GM19438 (cell line): ENCODE data around the gene FGF9.

Experiments
- ATAC-seq: cut with Tn5 transposase; IDR thresholded peaks from one replicate; pipeline ENCODE4 v1.9.1; 2021; ENCODE audit warnings: low read depth; ENCODE audit not compliant: unreplicated experiment

FGF9 gene

GRCh38 chr13:21703846-21704245, 33.0 kb downstream of the FGF9 start:
- ATAC-seq = no peak

- ATAC-seq = no peak
Observed at GRCh38 chr13:21707586-21707985, 36.7 kb downstream of the FGF9 start.

GRCh38 chr13:21709697-21710096, 38.8 kb downstream of the FGF9 start:
- ATAC-seq = no peak

GRCh38 chr13:21710163-21710562, 39.3 kb downstream of the FGF9 start:
- no peak for ATAC-seq

- ATAC-seq = no peak
Observed at GRCh38 chr13:21717817-21718216, 46.9 kb downstream of the FGF9 start.

- ATAC-seq = no peak
Observed at GRCh38 chr13:21719463-21719862, 48.6 kb downstream of the FGF9 start.

- ATAC-seq = no peak
Observed at GRCh38 chr13:21723807-21724505, 53.1 kb downstream of the FGF9 start.

GRCh38 chr13:21730186-21730880, 59.5 kb downstream of the FGF9 start:
- ATAC-seq = no peak

GRCh38 chr13:21733475-21734263, 62.8 kb downstream of the FGF9 start:
- no peak for ATAC-seq

GRCh38 chr13:21734961-21735360, 64.1 kb downstream of the FGF9 start:
- no peak for ATAC-seq

GRCh38 chr13:21735701-21736401, 65.0 kb downstream of the FGF9 start:
- ATAC-seq = no peak

- no peak for ATAC-seq
Observed at GRCh38 chr13:21736926-21737325, 66.1 kb downstream of the FGF9 start.

GRCh38 chr13:21738630-21739029, 67.8 kb downstream of the FGF9 start:
- no peak for ATAC-seq

GRCh38 chr13:21739771-21740170, 68.9 kb downstream of the FGF9 start:
- no peak for ATAC-seq

- no peak for ATAC-seq
Observed at GRCh38 chr13:21741396-21741979, 70.6 kb downstream of the FGF9 start.

GRCh38 chr13:21742096-21742495, 71.2 kb downstream of the FGF9 start:
- no peak for ATAC-seq

GRCh38 chr13:21744149-21744548, 73.3 kb downstream of the FGF9 start:
- no peak for ATAC-seq

GRCh38 chr13:21745307-21745706, 74.4 kb downstream of the FGF9 start:
- ATAC-seq = no peak

- no peak for ATAC-seq
Observed at GRCh38 chr13:21747456-21747855, 76.6 kb downstream of the FGF9 start.

- no peak for ATAC-seq
Observed at GRCh38 chr13:21748166-21748565, 77.3 kb downstream of the FGF9 start.

- no peak for ATAC-seq
Observed at GRCh38 chr13:21749410-21749809, 78.5 kb downstream of the FGF9 start.
